A549 (cell line): ENCODE results near the gene TMTC1.

ENCODE experiments used
- CBX2 ChIP-seq: fragments of 200-600 bp; sonication (generic); IDR thresholded peaks from 2 replicates; pipeline ENCODE4 v1.6.1; 2016; ENCODE audit warnings: low read depth, mild to moderate bottlenecking, borderline replicate concordance
- CEBPB ChIP-seq, 2 experiments: fragments of >200 bp in 1 of 2; sonication (Bioruptor Twin) in 1 of 2; formaldehyde crosslinking in 1 of 2; IDR thresholded peaks; 2 replicates each; pipeline ENCODE4 v1.6.1; 2012 to 2016
- CTCF ChIP-seq: fragments of >200 bp; sonication (Bioruptor Twin); formaldehyde crosslinking; IDR thresholded peaks from 3 replicates; pipeline ENCODE4 v1.5.1; 2016
- EHMT2 ChIP-seq: fragments of 200-600 bp; sonication (generic); IDR thresholded peaks from 2 replicates; pipeline ENCODE4 v1.6.1; 2016; ENCODE audit warnings: antibody characterized with exemption, low read depth, mild to moderate bottlenecking, moderate library complexity
- EP300 ChIP-seq, 2 experiments: fragments of >200 bp; sonication (Bioruptor Twin); formaldehyde crosslinking; IDR thresholded peaks; 2 replicates in 1 of 2; 3 replicates in 1 of 2; pipeline ENCODE4 v1.6.1; 2016 to 2017
- HMGXB4 ChIP-seq: fragments of 250-450 bp; sonication (Bioruptor Pico); IDR thresholded peaks from 2 replicates; pipeline ENCODE4 v1.5.0; 2021; ENCODE audit warnings: mild to moderate bottlenecking, moderate library complexity, borderline replicate concordance
- HOXA7 ChIP-seq: fragments of 250-450 bp; sonication (Bioruptor Pico); IDR thresholded peaks from 2 replicates; pipeline ENCODE4 v1.5.0; 2020; ENCODE audit warnings: mild to moderate bottlenecking, moderate library complexity
- MAZ ChIP-seq: fragments of 150-350 bp; IDR thresholded peaks from 2 replicates; pipeline ENCODE4 v1.6.1; 2014; ENCODE audit warnings: antibody characterized with exemption, low read depth, low read length, borderline replicate concordance
- NPAS2 ChIP-seq: fragments of 250-450 bp; sonication (Bioruptor Pico); IDR thresholded peaks from 2 replicates; pipeline ENCODE4 v1.8.0; 2022; ENCODE audit warnings: mild to moderate bottlenecking, moderate library complexity, borderline replicate concordance
- POLR2A ChIP-seq: IDR thresholded peaks from 2 replicates; pipeline ENCODE4 v1.6.1; 2012; ENCODE audit warnings: mild to moderate bottlenecking, low read length
- RAD21 ChIP-seq, 2 experiments: fragments of >200 bp in 1 of 2; sonication (Bioruptor Twin) in 1 of 2; formaldehyde crosslinking in 1 of 2; IDR thresholded peaks in 1 of 2; conservative IDR thresholded peaks in 1 of 2; 2 replicates in 1 of 2; 3 replicates in 1 of 2; pipeline ENCODE4 v1.6.1; 2012 to 2018; ENCODE audit warnings: inconsistent platforms in 1 of 2
- TP53 ChIP-seq: fragments of 250-450 bp; sonication (Bioruptor Pico); IDR thresholded peaks from 2 replicates; pipeline ENCODE4 v1.5.0; 2021; ENCODE audit warnings: mild to moderate bottlenecking, moderate library complexity
- ZSCAN20 ChIP-seq: fragments of 250-450 bp; sonication (Bioruptor Pico); IDR thresholded peaks from 2 replicates; pipeline ENCODE4 v1.8.0; 2022; ENCODE audit warnings: mild to moderate bottlenecking, moderate library complexity

- TF ChIP-seq TP53 (CRISPR knock-in tag): no peak
- no peak for TF ChIP-seq POLR2A
- no peak for TF ChIP-seq CTCF
- no peak for TF ChIP-seq EHMT2
- no peak for TF ChIP-seq RAD21 (conservative IDR thresholded peaks at IDR 0.05 in 1 of 2, IDR thresholded peaks at IDR 0.05 in 1 of 2)
- no peak for TF ChIP-seq ZSCAN20 (CRISPR knock-in tag)
- no peak for TF ChIP-seq EP300 (IDR thresholded peaks at IDR 0.05)
- no peak for TF ChIP-seq CBX2
- no peak for TF ChIP-seq HOXA7 (CRISPR knock-in tag)
- TF ChIP-seq CEBPB (IDR thresholded peaks at IDR 0.05): no peak
- no peak for TF ChIP-seq HMGXB4 (CRISPR knock-in tag)
- no peak for TF ChIP-seq MAZ
- no peak for TF ChIP-seq NPAS2
Observed at GRCh38 chr12:29505122-29505521, 278.6 kb downstream of the TMTC1 start.
